Vagina (tissue), 2 donors: ENCODE data around the gene RAB22A. TPM values are rescaled to one million over a fixed set of nuclear protein-coding genes. Genes with fewer than 3 reads are reported as not detected.

Experiments used
- DNase-seq, 2 donors: peaks; one replicate each; pipeline ENCODE4 v3.0.0-alpha.2; 2017; ENCODE audit errors: extremely low spot score in 2 of 2
- H3K27ac ChIP-seq: fragments of 200-600 bp; sonication (generic); one replicate; pipeline ENCODE4 v1.5.1; 2019
- H3K27me3 ChIP-seq: fragments of 200-600 bp; sonication (generic); one replicate; pipeline ENCODE4 v1.5.1; 2019
- H3K36me3 ChIP-seq, 2 donors: fragments of 200-600 bp; sonication (generic); one replicate each; pipeline ENCODE4 v1.5.1; 2017 to 2019
- H3K4me1 ChIP-seq: fragments of 200-600 bp; sonication (generic); one replicate; pipeline ENCODE4 v1.5.1; 2019
- H3K4me3 ChIP-seq, 2 donors: fragments of 200-600 bp; sonication (generic); 1 replicate in 1 of 2; 2 replicates in 1 of 2; pipeline ENCODE4 v1.5.1; 2016 to 2019
- H3K9me3 ChIP-seq: fragments of 200-600 bp; sonication (generic); one replicate; pipeline ENCODE4 v1.5.1; 2019
- CTCF ChIP-seq, 3 experiments: fragments of 450-650 bp in 2 of 3; fragments of 200-600 bp in 1 of 3; sonication (generic) in 1 of 3; IDR thresholded peaks; one replicate each; pipeline ENCODE4 v1.5.1; 2017 to 2019; ENCODE audit warnings: antibody characterized with exemption in 3 of 3, mild to moderate bottlenecking in 2 of 3, moderate library complexity in 2 of 3
- POLR2A ChIP-seq, 2 donors: fragments of 450-650 bp; IDR thresholded peaks; one replicate each; pipeline ENCODE4 v1.6.1; 2017; ENCODE audit warnings: antibody characterized with exemption in 2 of 2, mild to moderate bottlenecking in 2 of 2, moderate library complexity in 2 of 2
- POLR2AphosphoS5 ChIP-seq, 2 donors: sonication (generic); formaldehyde crosslinking; IDR thresholded peaks; one replicate each; pipeline ENCODE4 v1.9.0; 2017; ENCODE audit warnings: antibody characterized with exemption in 2 of 2, mild to moderate bottlenecking in 2 of 2, low read depth in 1 of 2; ENCODE audit not compliant: insufficient read depth in 1 of 2
- intact Hi-C: fragments of 100-400 bp; cut with DNase I; formaldehyde crosslinking; loops from one replicate; pipeline ENCODE4 v1.15.1; 2023
- total RNA-seq: library from RNA; depleted of rRNA; stranded (reverse); fragments of >200 nt; gene quantifications from one replicate; pipeline ENCODE4 v1.2.3, GENCODE V29; 2016

The RAB22A gene
- total RNA-seq, 1 donor from 2014 or later, result 15.2 TPM

- H3K27ac ChIP-seq, result no peak overlapping the region
- H3K27me3 ChIP-seq, result no peaks in the 10 kb centered on the region
- intact Hi-C loops, result no loop called here
- no peak for DNase-seq
- no peaks in the 10 kb centered on the region for H3K4me1 ChIP-seq
- H3K9me3 ChIP-seq, result no peaks in the 10 kb centered on the region
- H3K36me3 ChIP-seq, result no peaks in the 10 kb centered on the region
- no peak overlapping the region for H3K4me3 ChIP-seq
- TF ChIP-seq POLR2A (IDR thresholded peaks at IDR 0.05), result no peak
- no peak for TF ChIP-seq CTCF (IDR thresholded peaks at IDR 0.05)
Measured at GRCh38 chr20:58374906-58375758, 65.6 kb downstream of the RAB22A start.

GRCh38 chr20:58375759-58376352, 66.3 kb downstream of the RAB22A start:
- no peaks in the 10 kb centered on the region for H3K9me3 ChIP-seq
- intact Hi-C loops, result no loop called here
- DNase-seq, result no peak
- TF ChIP-seq POLR2AphosphoS5 (IDR thresholded peaks at IDR 0.05; ENCODE audit: insufficient read depth in 1 of 2, low read depth in 1 of 2), result no peak
- TF ChIP-seq POLR2A (IDR thresholded peaks at IDR 0.05), result no peak
- TF ChIP-seq CTCF (IDR thresholded peaks at IDR 0.05), result no peak
- no peak overlapping the region for H3K27ac ChIP-seq
- no peaks in the 10 kb centered on the region for H3K36me3 ChIP-seq
- H3K4me1 ChIP-seq, result no peaks in the 10 kb centered on the region
- no peaks in the 10 kb centered on the region for H3K27me3 ChIP-seq
- no peak overlapping the region for H3K4me3 ChIP-seq

- no peak for DNase-seq
- H3K4me3 ChIP-seq, result no peak overlapping the region
- TF ChIP-seq CTCF (IDR thresholded peaks at IDR 0.05) (no peak), POLR2AphosphoS5 (IDR thresholded peaks at IDR 0.05; ENCODE audit: insufficient read depth in 1 of 2, low read depth in 1 of 2) (no peak), POLR2A (IDR thresholded peaks at IDR 0.05) (no peak)
- no peaks in the 10 kb centered on the region for H3K9me3 ChIP-seq
- no peaks in the 10 kb centered on the region for H3K27me3 ChIP-seq
- intact Hi-C loops, result no loop called here
- H3K27ac ChIP-seq, result no peak overlapping the region
- H3K36me3 ChIP-seq, result no peaks in the 10 kb centered on the region
- no peaks in the 10 kb centered on the region for H3K4me1 ChIP-seq
Measured at GRCh38 chr20:58377017-58377416, 67.5 kb downstream of the RAB22A start.

GRCh38 chr20:58377766-58378401, 68.4 kb downstream of the RAB22A start:
- TF ChIP-seq CTCF (IDR thresholded peaks at IDR 0.05) (no peak), POLR2AphosphoS5 (IDR thresholded peaks at IDR 0.05; ENCODE audit: insufficient read depth in 1 of 2, low read depth in 1 of 2) (no peak), POLR2A (IDR thresholded peaks at IDR 0.05) (no peak)

More at GRCh38 chr20:58377766-58378401, 68.4 kb downstream of the RAB22A start:
- Histone ChIP-seq H3K27me3 (no peaks in the 10 kb centered on the region), H3K4me1 (no peaks in the 10 kb centered on the region), H3K4me3 (no peak overlapping the region), H3K9me3 (no peaks in the 10 kb centered on the region), H3K27ac (no peak overlapping the region), H3K36me3 (no peaks in the 10 kb centered on the region)
- DNase-seq, result no peak
- intact Hi-C loops, result no loop called here
